ENCODE data around the gene ZNF711.
"Not testable (repeated sequence)": the region's sequence is repeated elsewhere in the genome, so short reads cannot be mapped to it uniquely, and the experiment has no call there.

The ZNF711 gene

GRCh38 chrX:85221361-85221760 lies 22.4 kb upstream of the ZNF711 start:
- no peak for TF ChIP-seq CTCF (IDR thresholded peaks at IDR 0.05; ENCODE audit: insufficient read depth, low read length, poor library complexity, severe bottlenecking)

GRCh38 chrX:85223359-85223758 lies 20.4 kb upstream of the ZNF711 start:
- H3K36me3 ChIP-seq (ENCODE audit: control insufficient read depth, insufficient read depth, low read length) = no peaks in the 10 kb centered on the region
- TF ChIP-seq CTCF (IDR thresholded peaks at IDR 0.05; ENCODE audit: insufficient read depth, low read length, poor library complexity, severe bottlenecking) = no peak
- no peak overlapping the region for H3K4me3 ChIP-seq (replicated peaks; ENCODE audit: low read depth, low read length)
- H3K27me3 ChIP-seq (replicated peaks; ENCODE audit: control insufficient read depth, insufficient read depth, low read length) = no peaks in the 10 kb centered on the region
- DNase-seq (ENCODE audit: extremely low read depth, insufficient read length) = no peak

More at GRCh38 chrX:85221361-85221760, 22.4 kb upstream of the ZNF711 start:
- Histone ChIP-seq H3K4me3 (replicated peaks; ENCODE audit: low read depth, low read length) (no peak overlapping the region), H3K27me3 (replicated peaks; ENCODE audit: control insufficient read depth, insufficient read depth, low read length) (no peaks in the 10 kb centered on the region), H3K36me3 (ENCODE audit: control insufficient read depth, insufficient read depth, low read length) (no peaks in the 10 kb centered on the region)
- no peak for DNase-seq (ENCODE audit: extremely low read depth, insufficient read length)

GRCh38 chrX:85243155-85243554 lies 636 bp upstream of the ZNF711 start:
- Histone ChIP-seq H3K36me3 (ENCODE audit: control insufficient read depth, insufficient read depth, low read length) (no peaks in the 10 kb centered on the region), H3K27me3 (replicated peaks; ENCODE audit: control insufficient read depth, insufficient read depth, low read length) (no peaks in the 10 kb centered on the region), H3K4me3 (replicated peaks; ENCODE audit: low read depth, low read length) (no peak overlapping the region)
- DNase-seq (ENCODE audit: extremely low read depth, insufficient read length) = no peak
- TF ChIP-seq CTCF (IDR thresholded peaks at IDR 0.05; ENCODE audit: insufficient read depth, low read length, poor library complexity, severe bottlenecking) = no peak

GRCh38 chrX:85244450-85245211 lies 840 bp downstream of the ZNF711 start:
- H3K4me3 ChIP-seq (replicated peaks; ENCODE audit: low read depth, low read length) = peak overlapping the region; percentile 80
- H3K27me3 ChIP-seq (replicated peaks; ENCODE audit: control insufficient read depth, insufficient read depth, low read length) = no peaks in the 10 kb centered on the region
- no peak for TF ChIP-seq CTCF (IDR thresholded peaks at IDR 0.05; ENCODE audit: insufficient read depth, low read length, poor library complexity, severe bottlenecking)
- peak; percentile 40 for DNase-seq (ENCODE audit: extremely low read depth, insufficient read length)
- no peaks in the 10 kb centered on the region for H3K36me3 ChIP-seq (ENCODE audit: control insufficient read depth, insufficient read depth, low read length)

- not testable (repeated sequence) for DNase-seq (ENCODE audit: extremely low read depth, insufficient read length); H3K27me3 ChIP-seq (replicated peaks; ENCODE audit: control insufficient read depth, insufficient read depth, low read length); H3K4me3 ChIP-seq (replicated peaks; ENCODE audit: low read depth, low read length); H3K36me3 ChIP-seq (ENCODE audit: control insufficient read depth, insufficient read depth, low read length)
Measured at GRCh38 chrX:85285286-85285685, 41.5 kb downstream of the ZNF711 start.

GRCh38 chrX:85288992-85289723 lies 45.4 kb downstream of the ZNF711 start:
- no peaks in the 10 kb centered on the region for H3K27me3 ChIP-seq (replicated peaks; ENCODE audit: control insufficient read depth, insufficient read depth, low read length)
- no peak for DNase-seq (ENCODE audit: extremely low read depth, insufficient read length)

More at GRCh38 chrX:85288992-85289723, 45.4 kb downstream of the ZNF711 start:
- Histone ChIP-seq H3K4me3 (replicated peaks; ENCODE audit: low read depth, low read length) (no peak overlapping the region), H3K36me3 (ENCODE audit: control insufficient read depth, insufficient read depth, low read length) (no peaks in the 10 kb centered on the region)
- TF ChIP-seq CTCF (IDR thresholded peaks at IDR 0.05; ENCODE audit: insufficient read depth, low read length, poor library complexity, severe bottlenecking) = peak; percentile 10

All from GM06990 (cell line).